Measurements from ENCODE around the gene CRLF3. TPM values are rescaled to one million over a fixed set of nuclear protein-coding genes. Genes with fewer than 3 reads are reported as not detected.
A peak's percentile ranks its signal among the peaks of the same experiment; 100 is the strongest.

Gene CRLF3
- total RNA-seq, 1 experiment from 2014 or later, result 17.9 TPM

GRCh38 chr17:30808785-30809286, 15.7 kb downstream of the CRLF3 start:
- peak overlapping the region; percentile 85 for H3K27ac Mint-ChIP-seq
- H3K4me1 Mint-ChIP-seq, result peaks cover 25% of the 10 kb centered on the region
- no peak for TF ChIP-seq CREB1 (CRISPR knock-in tag; IDR thresholded peaks at IDR 0.05)
- no peak for TF ChIP-seq SMAD3 (CRISPR knock-in tag; IDR thresholded peaks at IDR 0.05; ENCODE audit: borderline replicate concordance)
- POLR2A ChIA-PET, result interaction anchor here (0.7 kb wide), 1 partner anchor 508 kb away, joined by 10 read pairs; no protein-coding TSS in a partner anchor
- ATAC-seq (no peak), DNase-seq (ENCODE audit: low spot score) (no peak)
- CTCF ChIA-PET, result interaction anchor here (0.7 kb wide), 1 partner anchor 704 kb away, joined by 5 read pairs; no protein-coding TSS in a partner anchor
- no peak overlapping the region for H3K4me3 Mint-ChIP-seq
- no peaks in the 10 kb centered on the region for H3K9me3 Mint-ChIP-seq
- H3K27me3 Mint-ChIP-seq (ENCODE audit: low read depth), result no peaks in the 10 kb centered on the region
- H3K36me3 Mint-ChIP-seq, result peaks cover 13% of the 10 kb centered on the region

- ATAC-seq, result no peak
- ChIA-PET POLR2A (interaction anchor here (0.7 kb wide), 1 partner anchor 507 kb away, joined by 10 read pairs; no protein-coding TSS in a partner anchor), CTCF (interaction anchor here (0.7 kb wide), 1 partner anchor 703 kb away, joined by 5 read pairs; no protein-coding TSS in a partner anchor)
Measured at GRCh38 chr17:30807896-30808295, 16.6 kb downstream of the CRLF3 start.

More at GRCh38 chr17:30807896-30808295, 16.6 kb downstream of the CRLF3 start:
- TF ChIP-seq USF1 (CRISPR knock-in tag; IDR thresholded peaks at IDR 0.05) (no peak), CTCF (IDR thresholded peaks at IDR 0.05) (no peak), MLX (CRISPR knock-in tag; IDR thresholded peaks at IDR 0.05) (no peak), AR (CRISPR knock-in tag; IDR thresholded peaks at IDR 0.05) (no peak), NFYB (CRISPR knock-in tag; conservative IDR thresholded peaks at IDR 0.05; ENCODE audit: low read depth) (no peak), ELF4 (CRISPR knock-in tag; IDR thresholded peaks at IDR 0.05; ENCODE audit: low read depth) (no peak), ZMAT4 (CRISPR knock-in tag; IDR thresholded peaks at IDR 0.05) (no peak), CREM (CRISPR knock-in tag; IDR thresholded peaks at IDR 0.05) (no peak), MYBL2 (CRISPR knock-in tag; IDR thresholded peaks at IDR 0.05) (no peak)
- TF ChIP-seq, protein P1, sequence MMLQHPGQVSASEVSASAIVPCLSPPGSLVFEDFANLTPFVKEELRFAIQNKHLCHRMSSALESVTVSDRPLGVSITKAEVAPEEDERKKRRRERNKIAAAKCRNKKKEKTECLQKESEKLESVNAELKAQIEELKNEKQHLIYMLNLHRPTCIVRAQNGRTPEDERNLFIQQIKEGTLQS (CRISPR knock-in tag; conservative IDR thresholded peaks at IDR 0.05), result no peak
- TF ChIP-seq, protein P2, sequence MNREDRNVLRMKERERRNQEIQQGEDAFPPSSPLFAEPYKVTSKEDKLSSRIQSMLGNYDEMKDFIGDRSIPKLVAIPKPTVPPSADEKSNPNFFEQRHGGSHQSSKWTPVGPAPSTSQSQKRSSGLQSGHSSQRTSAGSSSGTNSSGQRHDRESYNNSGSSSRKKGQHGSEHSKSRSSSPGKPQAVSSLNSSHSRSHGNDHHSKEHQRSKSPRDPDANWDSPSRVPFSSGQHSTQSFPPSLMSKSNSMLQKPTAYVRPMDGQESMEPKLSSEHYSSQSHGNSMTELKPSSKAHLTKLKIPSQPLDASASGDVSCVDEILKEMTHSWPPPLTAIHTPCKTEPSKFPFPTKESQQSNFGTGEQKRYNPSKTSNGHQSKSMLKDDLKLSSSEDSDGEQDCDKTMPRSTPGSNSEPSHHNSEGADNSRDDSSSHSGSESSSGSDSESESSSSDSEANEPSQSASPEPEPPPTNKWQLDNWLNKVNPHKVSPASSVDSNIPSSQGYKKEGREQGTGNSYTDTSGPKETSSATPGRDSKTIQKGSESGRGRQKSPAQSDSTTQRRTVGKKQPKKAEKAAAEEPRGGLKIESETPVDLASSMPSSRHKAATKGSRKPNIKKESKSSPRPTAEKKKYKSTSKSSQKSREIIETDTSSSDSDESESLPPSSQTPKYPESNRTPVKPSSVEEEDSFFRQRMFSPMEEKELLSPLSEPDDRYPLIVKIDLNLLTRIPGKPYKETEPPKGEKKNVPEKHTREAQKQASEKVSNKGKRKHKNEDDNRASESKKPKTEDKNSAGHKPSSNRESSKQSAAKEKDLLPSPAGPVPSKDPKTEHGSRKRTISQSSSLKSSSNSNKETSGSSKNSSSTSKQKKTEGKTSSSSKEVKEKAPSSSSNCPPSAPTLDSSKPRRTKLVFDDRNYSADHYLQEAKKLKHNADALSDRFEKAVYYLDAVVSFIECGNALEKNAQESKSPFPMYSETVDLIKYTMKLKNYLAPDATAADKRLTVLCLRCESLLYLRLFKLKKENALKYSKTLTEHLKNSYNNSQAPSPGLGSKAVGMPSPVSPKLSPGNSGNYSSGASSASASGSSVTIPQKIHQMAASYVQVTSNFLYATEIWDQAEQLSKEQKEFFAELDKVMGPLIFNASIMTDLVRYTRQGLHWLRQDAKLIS (CRISPR knock-in tag; IDR thresholded peaks at IDR 0.05; ENCODE audit: borderline replicate concordance), result no peak
- Mint-ChIP-seq H3K27me3 (ENCODE audit: low read depth) (no peaks in the 10 kb centered on the region), H3K36me3 (peaks cover 22% of the 10 kb centered on the region), H3K27ac (no peak overlapping the region), H3K4me1 (peaks cover 25% of the 10 kb centered on the region), H3K9me3 (no peaks in the 10 kb centered on the region), H3K4me3 (no peak overlapping the region)
- DNase-seq (ENCODE audit: low spot score), result no peak

Measured in WTC11 (cell line).